Fibroblast of pulmonary artery (primary cell): ENCODE data around the gene RELN.

Experiments
- DNase-seq: peaks from one replicate; pipeline ENCODE4 v3.0.0-alpha.2; 2010; ENCODE audit warnings: low read depth
- H3K4me3 ChIP-seq: replicated peaks from 2 replicates; pipeline ENCODE4 v1.5.1; 2011; ENCODE audit warnings: low read depth, mild to moderate bottlenecking, control low read depth, low read length, moderate library complexity
- CTCF ChIP-seq: IDR thresholded peaks from 2 replicates; pipeline ENCODE4 v1.5.1; 2011; ENCODE audit warnings: mild to moderate bottlenecking, control low read depth, low read length, inconsistent platforms; ENCODE audit errors: missing control alignments

Gene RELN

DNA sequence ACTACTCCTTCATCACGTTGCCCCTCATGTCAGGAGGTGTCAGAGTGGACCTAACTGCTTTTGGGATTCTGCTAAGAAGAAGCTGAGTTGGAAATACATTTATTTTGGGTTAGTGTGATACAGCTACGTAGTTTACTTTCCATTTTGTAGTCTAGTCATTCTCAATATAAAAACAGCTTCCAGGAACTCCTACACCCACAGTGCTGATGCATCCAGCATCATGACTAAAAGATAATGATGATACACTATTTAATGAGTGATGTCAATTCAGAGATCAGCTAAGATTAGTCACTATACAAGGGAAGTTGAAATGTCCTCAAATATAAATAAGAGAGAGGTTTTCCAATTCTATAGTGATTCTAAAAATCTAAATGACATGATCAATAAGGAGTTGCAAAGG, 279.2 kb downstream of the RELN start:
- no peak for DNase-seq
- no peak overlapping the region for H3K4me3 ChIP-seq
- TF ChIP-seq CTCF: no peak

DNA sequence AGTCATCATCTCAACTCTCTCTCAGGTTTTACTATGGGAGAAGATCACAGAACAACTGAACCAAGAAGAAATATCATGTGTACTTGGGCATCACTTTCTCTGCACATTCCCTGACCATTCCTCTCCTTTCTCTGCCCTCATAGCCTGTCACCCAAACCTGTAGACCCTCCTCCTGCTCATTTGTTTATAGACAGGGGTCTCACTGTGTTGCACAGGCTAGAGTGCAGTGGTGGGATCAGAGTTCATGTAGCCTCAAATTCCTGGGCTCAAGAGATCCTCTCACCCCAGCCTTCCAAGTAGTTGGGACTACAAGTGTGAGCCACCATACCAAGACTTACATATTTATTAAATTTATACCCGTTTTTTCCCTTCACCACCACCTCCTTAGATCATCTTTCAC, 282.7 kb downstream of the RELN start:
- no peak overlapping the region for H3K4me3 ChIP-seq
- DNase-seq: no peak
- TF ChIP-seq CTCF: no peak

DNA sequence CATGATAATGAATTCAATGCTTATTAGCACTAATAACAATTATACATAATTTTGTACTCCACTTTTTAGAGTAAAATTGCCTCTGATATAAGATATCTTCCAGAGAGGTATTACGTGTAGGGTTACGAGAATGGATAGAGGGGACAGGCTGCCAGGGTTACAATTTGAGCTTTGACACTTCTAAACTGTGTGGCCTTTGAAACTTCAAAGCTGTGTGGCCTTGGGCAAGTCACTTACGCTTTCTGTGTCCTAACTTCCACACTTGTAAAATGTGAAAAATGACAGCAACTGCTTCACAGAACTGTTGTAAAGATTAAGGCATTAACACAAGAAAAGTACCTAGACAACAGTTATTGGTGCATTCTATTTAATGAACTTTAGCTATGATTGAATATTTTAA, 283.9 kb downstream of the RELN start:
- no peak for TF ChIP-seq CTCF
- no peak overlapping the region for H3K4me3 ChIP-seq
- no peak for DNase-seq

GRCh38 chr7:103704701-103705100, 284.8 kb downstream of the RELN start:
- no peak overlapping the region for H3K4me3 ChIP-seq
- no peak for TF ChIP-seq CTCF
- no peak for DNase-seq

DNA sequence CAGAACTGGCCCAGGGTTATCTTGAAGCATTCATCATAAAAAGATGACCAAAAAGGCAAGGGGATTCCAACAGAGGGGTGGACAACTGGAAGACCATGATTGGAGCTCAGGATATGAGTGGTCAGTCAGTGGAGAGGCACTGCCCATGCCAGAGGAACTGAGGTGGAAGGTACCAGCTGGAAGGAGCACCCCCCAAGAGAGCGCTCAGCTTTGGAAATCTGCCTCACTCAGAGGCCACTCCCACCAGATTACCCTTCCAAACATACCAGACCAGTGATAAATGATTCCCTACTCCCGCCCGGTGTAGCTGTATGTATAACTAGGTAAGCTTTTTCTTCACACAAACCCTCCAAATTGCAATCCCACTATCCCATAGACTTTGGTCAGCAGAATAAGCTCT, 286.5 kb downstream of the RELN start:
- no peak overlapping the region for H3K4me3 ChIP-seq
- no peak for DNase-seq
- no peak for TF ChIP-seq CTCF

DNA sequence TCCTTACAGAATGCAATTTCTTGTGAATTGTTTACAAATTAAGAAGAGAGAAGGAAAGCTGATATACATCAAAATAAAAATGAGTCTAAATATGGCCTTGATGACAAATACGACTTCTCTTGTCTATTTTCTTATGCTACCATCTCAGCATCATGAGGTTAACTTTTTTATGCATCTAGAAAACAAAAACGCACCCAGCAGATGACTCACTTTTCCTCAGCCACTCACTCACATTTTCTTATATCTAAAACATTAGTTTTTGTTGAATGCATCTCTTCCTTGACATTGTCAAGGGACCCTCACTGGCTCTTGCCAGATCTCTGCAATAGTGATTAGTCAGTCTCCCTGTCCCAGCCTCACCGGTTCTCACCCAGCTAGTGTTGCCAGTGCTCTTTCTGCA, 287.0 kb downstream of the RELN start:
- DNase-seq: no peak
- TF ChIP-seq CTCF: no peak
- H3K4me3 ChIP-seq: no peak overlapping the region

- no peak for DNase-seq
- H3K4me3 ChIP-seq: no peak overlapping the region
- no peak for TF ChIP-seq CTCF
These were observed 290.4 kb downstream of the RELN start for GRCh38 chr7:103699032-103699431.
